NCI-H526 (cell line): Measurements from ENCODE around the gene MED13L.

Experiments
- DNase-seq, 2 experiments: peaks; one replicate each; lab custom pipeline; 2025; lab: John Stamatoyannopoulos, UW

Gene MED13L

DNA sequence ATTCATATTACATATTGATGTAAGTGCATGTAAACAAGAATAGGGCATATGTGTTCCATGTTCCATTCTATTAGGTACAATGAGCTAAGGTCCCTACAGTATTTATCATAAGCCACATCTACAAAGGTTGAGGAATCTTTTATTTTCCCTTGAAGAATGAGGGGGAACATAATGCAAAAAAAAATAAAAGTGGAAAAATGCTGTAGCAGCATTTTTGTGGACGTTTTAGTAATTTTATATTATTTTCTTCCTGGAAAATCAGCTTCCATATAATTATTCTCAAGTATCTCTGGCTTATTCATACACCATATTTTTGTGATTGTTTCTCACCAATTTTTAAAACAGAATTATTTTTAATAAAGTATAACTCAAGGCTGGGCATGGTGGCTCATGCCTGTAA, 148.7 kb downstream of the MED13L start:
- no peak for DNase-seq

- DNase-seq = no peak
Observed at GRCh38 chr12:116127859-116128258, 149.6 kb downstream of the MED13L start.

GRCh38 chr12:116126610-116127009, 150.9 kb downstream of the MED13L start:
- DNase-seq = no peak

GRCh38 chr12:116125956-116126566, 151.4 kb downstream of the MED13L start:
- no peak for DNase-seq

DNA sequence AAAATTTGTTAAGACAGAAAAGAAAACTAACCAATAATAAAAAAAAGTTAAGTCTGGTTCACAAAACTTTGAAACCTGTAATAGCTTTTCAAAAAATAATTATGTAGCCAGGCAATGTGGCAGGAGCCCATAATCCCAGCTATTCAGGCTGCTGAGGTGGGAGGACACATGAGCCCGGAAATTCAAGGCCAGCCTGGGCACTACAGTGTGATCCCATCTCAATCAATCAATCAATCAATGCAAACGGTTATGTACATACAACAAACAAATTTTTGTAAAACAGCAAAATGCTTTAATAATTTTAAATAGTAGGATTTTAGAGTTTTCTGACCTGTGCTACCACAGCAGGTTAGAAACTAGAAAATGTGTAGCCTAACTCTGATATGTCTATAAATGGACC, 152.4 kb downstream of the MED13L start:
- no peak for DNase-seq

GRCh38 chr12:116123451-116124258, 153.8 kb downstream of the MED13L start:
- peak; percentile 65 to 75 for DNase-seq

- DNase-seq = no peak
Observed at GRCh38 chr12:116122628-116123027, 154.9 kb downstream of the MED13L start.

- no peak for DNase-seq
Observed at GRCh38 chr12:116121453-116121871, 156.0 kb downstream of the MED13L start.

- DNase-seq = no peak
Observed at GRCh38 chr12:116116650-116117424, 160.7 kb downstream of the MED13L start.

DNA sequence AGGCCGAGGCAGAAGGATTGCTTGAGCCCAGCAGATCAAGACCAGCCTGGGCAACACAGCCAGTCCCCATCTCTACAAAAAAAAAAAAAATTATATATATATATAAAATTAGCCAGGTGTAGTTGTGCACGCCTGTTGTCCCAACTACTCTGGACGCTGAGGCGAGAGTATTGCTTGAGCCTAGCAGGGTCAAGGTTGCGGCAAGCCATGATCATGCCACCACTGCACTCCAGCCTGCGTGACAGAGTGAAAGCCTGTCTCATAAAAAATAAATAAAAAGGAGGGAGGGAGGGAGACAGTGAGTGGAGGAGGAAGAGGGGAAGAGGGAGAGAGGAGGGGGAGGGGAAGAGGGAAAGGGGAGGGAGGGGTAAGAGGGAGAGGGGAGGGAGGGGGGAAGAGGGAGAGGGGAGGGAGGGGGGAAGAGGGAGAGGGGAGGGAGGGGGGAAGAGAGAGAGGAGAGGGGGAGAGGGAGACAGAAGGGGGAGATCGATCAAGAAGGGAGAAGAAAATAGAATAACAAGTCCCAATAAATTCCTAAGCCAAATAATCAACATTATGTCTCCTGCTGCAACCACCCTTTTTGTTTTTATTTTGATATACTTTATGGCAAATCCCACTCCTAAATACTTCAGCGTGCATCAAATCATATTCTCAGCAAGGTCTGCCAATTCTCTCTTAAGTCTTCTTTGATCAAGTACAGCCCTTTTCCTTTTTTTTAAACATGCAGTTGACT, 163.9 kb downstream of the MED13L start:
- no peak for DNase-seq

DNA sequence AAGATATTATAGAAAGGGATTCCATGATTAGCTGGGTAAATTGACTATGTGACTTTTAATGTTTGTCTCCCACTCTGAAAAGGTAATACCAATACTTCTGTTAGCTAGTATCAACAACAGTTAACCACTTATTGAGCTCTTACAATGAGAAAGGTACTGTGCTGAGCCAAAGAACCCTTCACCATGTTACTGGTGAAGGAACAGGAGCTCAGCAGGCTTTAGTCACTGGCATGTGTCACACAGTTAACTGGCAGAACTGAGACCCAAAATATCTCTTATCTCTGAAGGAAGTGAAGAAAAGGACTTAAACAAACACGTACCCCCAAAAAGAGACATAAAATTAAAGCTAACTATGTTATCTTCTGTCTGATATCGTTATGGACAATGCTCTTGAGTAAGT, 170.6 kb downstream of the MED13L start:
- no peak for DNase-seq

DNA sequence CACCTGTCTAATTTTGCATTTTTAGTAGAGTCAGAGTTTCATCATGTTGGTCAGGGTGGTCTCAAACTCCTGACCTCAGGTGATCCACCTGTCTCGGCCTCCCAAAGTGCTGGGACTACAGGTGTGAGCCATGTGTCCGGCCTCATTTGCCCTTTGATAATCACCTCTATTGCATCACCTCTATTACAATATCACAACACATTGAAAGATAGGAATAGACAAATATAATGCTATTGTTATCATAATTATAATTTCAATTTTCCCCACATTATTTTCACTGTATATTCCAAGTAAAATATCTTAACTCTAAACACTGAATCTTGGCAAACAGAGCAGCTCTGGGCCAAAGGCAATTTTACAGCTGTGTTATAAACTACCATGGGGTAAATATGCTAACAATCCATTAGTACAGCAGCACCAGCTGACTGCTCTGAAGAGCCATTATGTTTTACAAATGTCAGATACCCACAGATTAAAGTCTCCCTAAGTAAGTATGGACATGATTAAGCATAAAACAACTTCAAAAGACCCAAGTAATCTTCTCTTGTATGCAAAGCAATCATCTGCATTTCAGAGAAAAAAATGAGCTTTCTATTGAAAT, 173.2 kb downstream of the MED13L start:
- no peak for DNase-seq

DNA sequence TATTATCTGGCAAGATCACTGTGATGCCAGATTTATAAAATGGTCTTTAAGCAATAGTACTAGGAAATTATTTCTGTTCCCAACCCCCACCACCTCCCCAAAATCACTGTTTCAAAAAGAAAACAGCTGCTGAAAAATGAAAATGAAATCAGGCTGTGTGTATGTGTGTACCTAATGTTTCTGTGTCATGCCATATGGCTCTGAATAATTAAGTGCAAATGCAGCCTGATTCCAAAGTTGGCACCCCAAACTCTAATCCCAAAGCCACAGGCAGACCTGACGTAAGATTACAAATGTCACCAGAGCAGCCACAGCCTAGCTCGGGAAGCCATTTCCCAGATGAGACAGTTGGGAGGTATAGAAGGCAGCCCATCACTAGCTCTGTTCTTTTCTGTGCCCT, 175.5 kb downstream of the MED13L start:
- DNase-seq = no peak

GRCh38 chr12:116099652-116100432, 177.7 kb downstream of the MED13L start:
- no peak for DNase-seq

GRCh38 chr12:116096874-116097273, 180.6 kb downstream of the MED13L start:
- DNase-seq = no peak

- DNase-seq = no peak
Observed at GRCh38 chr12:116094475-116094874, 183.0 kb downstream of the MED13L start.

DNA sequence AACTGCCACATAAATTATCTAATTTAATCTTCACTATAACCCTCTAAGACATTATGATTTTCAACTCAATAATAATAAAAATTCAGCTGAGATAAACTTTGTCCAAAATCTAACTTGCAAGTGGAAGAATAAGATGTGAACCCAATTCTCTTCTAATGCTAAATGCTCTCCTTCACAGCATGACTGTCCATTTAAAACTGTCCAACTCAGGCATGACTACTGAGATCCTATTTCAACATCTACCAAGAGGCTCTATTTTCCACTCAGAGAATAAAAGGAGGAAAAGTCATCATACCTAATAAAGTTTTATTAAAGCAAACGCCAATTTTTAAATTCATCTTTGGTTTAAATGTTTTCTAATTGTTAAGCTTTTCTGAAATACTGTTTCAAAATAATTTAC, 183.6 kb downstream of the MED13L start:
- no peak for DNase-seq

DNA sequence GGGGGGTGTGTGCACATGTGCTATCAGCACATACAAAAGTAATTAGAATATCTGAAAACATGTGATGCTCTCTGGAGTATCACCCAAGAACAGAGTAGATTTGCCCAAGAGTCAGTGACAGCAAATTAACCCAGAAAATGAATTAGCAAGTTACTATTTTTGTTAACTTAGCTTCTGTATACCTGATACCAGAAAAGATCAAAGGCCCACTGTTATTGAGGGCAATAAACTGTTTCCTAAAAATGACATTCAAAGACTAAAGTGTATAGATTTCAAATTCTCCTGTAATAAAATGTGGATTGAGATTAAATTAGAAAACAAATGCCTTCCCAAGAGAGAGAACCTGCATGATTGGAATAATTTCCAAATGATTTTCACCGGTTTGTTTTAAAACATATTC, 184.7 kb downstream of the MED13L start:
- DNase-seq = no peak

DNA sequence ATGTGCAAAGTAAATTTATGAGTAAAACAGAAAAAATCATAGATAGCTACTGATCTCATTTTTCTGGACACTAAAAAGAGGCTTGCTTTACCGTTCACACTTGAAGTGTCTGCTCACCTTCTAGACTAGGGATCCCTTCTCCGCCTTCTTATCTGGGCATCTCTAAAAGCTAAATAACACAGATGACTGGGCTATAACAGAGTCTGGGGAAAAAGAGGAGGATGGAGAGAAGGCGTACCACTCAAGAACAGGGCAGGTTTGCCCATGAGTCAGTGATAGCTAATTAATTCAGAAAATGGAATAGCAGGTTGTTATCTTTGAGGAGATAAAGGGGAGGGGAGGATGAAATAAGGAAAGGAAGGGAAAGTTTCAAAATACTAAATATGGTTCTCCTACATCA, 185.3 kb downstream of the MED13L start:
- no peak for DNase-seq

DNA sequence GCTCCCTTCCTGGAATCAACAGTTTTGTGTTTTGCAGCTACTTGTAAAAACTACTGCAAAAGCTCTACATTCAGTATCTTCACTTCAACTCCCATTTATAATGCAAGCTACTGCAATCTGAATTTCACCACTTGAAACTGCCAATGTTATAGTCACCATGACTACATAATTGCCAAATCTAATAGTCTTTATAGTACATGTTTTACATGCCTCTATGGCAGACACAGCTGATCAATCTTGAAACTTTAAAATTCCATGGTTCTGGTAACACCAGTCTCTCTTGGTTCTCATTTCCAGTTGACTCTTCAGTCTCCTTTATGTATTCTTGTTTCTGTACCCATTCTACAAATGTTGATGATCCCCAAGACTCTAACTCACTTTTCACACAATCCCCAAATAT, 185.9 kb downstream of the MED13L start:
- no peak for DNase-seq

DNA sequence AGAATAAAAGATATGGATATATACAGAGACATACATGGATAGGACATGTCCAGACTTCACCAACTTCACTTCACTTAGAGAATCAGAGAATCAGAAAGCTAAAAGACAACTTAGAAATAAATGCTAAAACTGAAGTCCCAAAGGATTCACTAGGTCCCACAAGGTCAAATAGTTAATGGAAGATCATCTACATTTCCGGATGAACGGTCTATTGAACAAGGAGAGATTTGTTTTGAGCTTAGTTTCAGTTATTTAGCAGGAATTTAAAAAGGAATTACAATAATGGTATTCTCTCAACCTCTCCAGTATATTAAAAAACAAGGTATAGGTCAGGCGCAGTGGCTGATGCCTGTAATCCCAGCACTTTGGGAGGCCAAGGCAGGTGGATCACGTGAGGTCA, 187.0 kb downstream of the MED13L start:
- no peak for DNase-seq
